ENCODE measurements around the gene ZNF598. TPM values are rescaled to one million over a fixed set of nuclear protein-coding genes. Genes with fewer than 3 reads are reported as not detected.

Gene ZNF598
- total RNA-seq, 1 donor from 2014 or later = 48.8 TPM

DNA sequence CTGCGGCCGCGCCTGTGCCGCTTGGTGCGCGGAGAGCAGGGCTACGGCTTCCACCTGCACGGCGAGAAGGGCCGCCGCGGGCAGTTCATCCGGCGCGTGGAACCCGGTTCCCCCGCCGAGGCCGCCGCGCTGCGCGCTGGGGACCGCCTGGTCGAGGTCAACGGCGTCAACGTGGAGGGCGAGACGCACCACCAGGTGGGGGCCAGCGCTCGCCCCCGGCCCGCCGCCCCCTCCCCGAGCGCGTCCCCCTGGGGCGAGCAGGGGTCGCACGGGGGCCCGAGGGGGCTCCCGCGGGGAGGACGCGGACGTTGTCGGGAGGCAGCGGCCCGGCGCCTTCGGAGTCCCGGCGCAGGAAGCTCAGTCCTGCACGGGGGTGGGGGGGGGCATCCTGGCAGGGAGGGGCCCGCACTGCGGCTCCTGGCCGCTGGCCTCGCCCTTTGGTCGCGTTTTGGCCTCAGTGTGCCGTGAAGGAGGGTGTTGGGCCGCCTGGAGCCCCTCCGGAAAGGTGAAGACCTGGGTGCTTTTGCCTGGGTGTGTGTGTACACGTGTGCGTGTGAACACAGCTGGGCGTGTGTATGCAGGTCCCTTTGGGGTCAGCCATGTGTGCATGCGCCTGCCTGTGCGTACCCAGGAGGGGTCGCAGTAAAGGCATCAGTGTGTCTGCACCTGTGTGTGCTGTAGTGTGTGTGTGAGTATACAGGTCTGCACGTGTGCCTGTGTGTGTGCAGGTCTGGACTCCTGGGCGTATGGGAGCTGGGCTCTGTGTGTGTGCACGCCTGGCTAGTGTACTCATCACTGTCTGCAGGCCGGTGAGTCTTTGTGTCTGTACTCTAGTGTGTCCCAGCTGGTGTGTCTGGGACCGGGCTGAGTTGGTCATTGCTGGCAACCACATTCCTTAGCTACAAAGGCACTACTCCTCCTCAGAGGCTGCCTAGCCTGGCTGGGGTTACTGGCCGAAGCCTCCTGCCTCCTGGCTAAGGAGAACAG, 17.7 kb upstream of the ZNF598 start:
- no peak for DNase-seq (ENCODE audit: low read depth)
- peak overlapping the region; percentile 59 for H3K4me3 ChIP-seq (ENCODE audit: low read depth, low read length)
- TF ChIP-seq, protein P1, sequence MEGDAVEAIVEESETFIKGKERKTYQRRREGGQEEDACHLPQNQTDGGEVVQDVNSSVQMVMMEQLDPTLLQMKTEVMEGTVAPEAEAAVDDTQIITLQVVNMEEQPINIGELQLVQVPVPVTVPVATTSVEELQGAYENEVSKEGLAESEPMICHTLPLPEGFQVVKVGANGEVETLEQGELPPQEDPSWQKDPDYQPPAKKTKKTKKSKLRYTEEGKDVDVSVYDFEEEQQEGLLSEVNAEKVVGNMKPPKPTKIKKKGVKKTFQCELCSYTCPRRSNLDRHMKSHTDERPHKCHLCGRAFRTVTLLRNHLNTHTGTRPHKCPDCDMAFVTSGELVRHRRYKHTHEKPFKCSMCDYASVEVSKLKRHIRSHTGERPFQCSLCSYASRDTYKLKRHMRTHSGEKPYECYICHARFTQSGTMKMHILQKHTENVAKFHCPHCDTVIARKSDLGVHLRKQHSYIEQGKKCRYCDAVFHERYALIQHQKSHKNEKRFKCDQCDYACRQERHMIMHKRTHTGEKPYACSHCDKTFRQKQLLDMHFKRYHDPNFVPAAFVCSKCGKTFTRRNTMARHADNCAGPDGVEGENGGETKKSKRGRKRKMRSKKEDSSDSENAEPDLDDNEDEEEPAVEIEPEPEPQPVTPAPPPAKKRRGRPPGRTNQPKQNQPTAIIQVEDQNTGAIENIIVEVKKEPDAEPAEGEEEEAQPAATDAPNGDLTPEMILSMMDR (conservative IDR thresholded peaks at IDR 0.05; ENCODE audit: low read depth, low read length) = no peak

DNA sequence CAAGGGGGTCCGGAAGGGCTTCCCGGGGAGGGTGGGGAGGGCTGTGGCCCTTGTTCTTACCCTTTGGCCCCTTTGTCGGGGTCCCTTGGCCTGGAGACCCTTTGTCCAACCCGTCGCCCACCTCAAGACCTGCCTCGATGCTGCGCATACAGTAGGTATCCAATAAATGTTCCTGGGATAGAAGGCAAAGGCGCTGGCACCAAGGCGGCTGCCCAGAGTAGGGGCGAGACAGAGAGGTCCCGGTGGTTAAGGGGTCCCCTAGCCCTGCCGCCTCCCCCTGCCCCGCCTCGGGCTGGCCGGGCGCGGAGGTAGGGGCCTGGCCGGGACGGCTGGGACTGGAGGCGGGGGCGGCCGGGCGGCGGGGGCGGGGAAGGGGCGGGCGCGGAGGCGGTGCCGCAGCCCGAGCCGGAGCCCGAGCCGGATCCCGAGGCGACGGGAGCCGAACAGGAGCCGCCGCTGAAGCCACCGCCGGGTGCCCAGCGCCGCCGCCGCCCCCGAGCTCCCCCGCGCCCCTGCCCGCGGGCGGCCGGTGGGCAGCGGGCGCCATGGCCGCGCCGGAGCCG, 16.9 kb upstream of the ZNF598 start, which contains the start of gene NHERF2:
TSS of gene NHERF2 (plus strand) at position 442 of the 563 bp plus-strand sequence. CDS start at position 546, 104 bp downstream.
- TF ChIP-seq, protein P1 (conservative IDR thresholded peaks at IDR 0.05; ENCODE audit: low read depth, low read length) = no peak
- DNase-seq (ENCODE audit: low read depth) = no peak
- H3K4me3 ChIP-seq (ENCODE audit: low read depth, low read length) = peak within 1 kb of the TSS; percentile 59

DNA sequence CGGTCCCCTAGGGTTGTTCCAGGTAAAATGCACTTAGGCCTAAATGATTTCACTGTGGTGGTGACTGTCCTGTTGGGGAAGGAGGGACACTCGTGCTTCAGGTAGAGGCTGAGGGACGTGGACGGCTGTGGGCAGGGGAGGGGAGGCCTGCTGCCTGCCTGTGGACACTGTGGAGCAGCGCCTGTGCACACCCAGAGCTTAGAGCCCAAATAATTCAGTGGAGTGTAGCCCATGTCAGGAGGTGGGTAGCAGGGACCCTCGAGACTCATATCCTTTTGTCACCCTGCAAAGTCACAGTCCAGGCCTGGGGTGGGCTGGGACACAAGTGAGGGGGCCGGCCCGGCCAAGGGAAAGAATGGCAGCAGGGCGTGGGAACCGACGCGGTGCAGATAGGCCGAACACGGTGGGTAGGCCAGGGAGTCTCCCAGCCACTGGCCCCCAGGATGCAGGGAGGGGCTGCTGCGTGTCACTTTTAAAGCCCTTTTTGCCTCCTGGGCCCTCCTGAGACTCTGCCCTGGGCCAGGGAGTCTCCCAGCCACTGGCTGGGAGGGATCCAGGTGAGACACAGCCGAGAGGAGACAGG, 16.3 kb upstream of the ZNF598 start:
- peak overlapping the region; percentile 50 for H3K4me3 ChIP-seq (ENCODE audit: low read depth, low read length)
- no peak for DNase-seq (ENCODE audit: low read depth)
- TF ChIP-seq, protein P1 (conservative IDR thresholded peaks at IDR 0.05; ENCODE audit: low read depth, low read length) = no peak

DNA sequence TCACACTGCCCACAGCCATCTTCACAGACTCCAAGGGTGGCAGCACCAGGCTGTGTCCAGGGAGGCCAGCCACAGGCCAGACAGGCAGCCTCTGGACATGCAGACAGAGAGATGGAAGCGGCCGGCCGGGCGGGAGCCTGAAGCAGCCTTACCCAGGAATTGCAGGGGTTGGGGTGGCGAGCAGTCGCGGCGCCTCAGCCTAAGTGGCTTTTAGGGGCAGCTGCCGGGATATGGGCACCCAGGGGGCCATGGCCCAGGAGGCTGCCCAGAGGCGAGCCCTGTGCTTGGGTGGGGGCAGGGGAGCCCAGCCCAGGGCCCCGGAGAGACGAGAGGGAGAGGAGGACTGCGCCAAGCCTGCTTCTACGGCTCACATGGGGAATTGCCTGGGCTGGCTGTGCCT, 15.6 kb upstream of the ZNF598 start:
- no peak overlapping the region for H3K4me3 ChIP-seq (ENCODE audit: low read depth, low read length)
- DNase-seq (ENCODE audit: low read depth) = no peak
- TF ChIP-seq, protein P1 (conservative IDR thresholded peaks at IDR 0.05; ENCODE audit: low read depth, low read length) = no peak

DNA sequence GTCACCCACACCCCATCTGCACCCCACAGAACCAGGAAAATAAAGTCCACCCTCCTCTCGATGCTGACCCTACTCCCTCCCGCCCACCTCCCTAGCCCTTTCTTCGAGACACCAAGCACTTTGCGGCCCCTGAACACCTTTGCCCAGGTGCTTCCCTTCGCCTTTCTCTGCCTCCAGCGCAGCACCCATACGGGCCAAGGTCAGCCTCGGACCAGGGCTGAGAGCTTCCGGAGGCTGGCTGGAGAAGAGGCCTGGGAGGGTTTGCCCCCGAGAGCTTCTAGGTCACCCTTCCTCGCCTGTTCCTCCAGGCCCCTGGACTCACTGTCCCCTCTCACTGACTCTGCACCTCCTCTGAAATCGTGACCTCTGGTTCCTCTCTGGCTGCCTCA, 14.4 kb upstream of the ZNF598 start:
- DNase-seq (ENCODE audit: low read depth) = no peak
- no peak overlapping the region for H3K4me3 ChIP-seq (ENCODE audit: low read depth, low read length)
- TF ChIP-seq, protein P1 (conservative IDR thresholded peaks at IDR 0.05; ENCODE audit: low read depth, low read length) = no peak

DNA sequence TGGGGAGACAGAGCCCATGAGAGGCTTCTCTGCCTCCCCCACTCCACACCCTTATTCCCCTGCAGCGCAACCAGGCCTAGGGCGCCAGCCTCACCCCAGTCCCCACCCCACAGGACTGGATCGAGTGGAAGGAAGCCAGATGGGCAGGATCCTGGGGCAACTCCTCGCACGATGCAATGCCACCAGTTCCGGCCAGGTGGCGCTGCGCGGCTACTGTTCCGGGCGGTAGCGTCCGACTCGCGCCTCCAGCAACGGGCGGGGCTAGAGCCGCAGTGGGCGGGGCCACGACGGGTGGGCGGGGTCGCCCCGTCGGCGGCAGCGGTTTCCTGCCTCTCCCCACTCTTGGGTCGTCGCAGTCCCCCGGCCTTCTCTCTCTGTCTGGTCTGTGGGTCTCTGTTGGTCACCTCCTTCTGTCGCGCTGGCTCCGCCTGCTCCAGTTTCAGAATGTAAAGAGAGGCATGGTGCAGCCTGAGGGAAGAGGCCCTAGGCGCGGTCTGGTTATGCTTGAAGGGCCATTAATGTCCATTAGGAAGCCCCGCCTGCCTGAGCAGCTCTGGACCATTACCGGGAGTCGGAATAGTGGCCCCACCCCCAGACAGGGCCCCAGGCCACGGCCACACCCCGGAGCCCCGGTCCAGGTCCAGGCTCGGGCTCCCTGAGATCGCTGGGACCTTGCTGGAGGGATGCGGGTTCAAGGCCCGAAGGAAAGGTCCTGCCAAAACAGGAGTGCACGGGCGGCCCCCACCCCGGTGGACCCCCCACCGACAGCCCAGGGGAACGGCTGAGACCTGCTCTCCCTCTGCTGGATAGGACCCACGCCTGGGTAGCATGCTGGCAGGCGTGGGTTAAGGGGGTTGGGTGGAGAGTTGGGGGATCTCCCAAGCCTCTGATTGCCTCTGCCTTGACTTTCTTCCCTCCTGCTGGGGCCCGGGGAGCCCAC, 13.7 kb upstream of the ZNF598 start:
- DNase-seq (ENCODE audit: low read depth) = no peak
- TF ChIP-seq, protein P1 (conservative IDR thresholded peaks at IDR 0.05; ENCODE audit: low read depth, low read length) = peak; percentile 82

More for the DNA sequence above, 13.7 kb upstream of the ZNF598 start:
- H3K4me3 ChIP-seq (ENCODE audit: low read depth, low read length) = peak overlapping the region; percentile 50
